Neural crest cell (in vitro differentiated cells): ENCODE measurements around the gene CSMD2. TPM values are rescaled to one million over a fixed set of nuclear protein-coding genes. Genes with fewer than 3 reads are reported as not detected.

Experiments
- DNase-seq: peaks from one replicate; pipeline ENCODE4 v3.0.0; 2021; ENCODE audit warnings: low read depth, mixed read lengths, low spot score
- H3K27ac Mint-ChIP-seq: one replicate; pipeline ENCODE4 v1.8.0; 2021; ENCODE audit warnings: mild to moderate bottlenecking, mixed read lengths; ENCODE audit not compliant: unreplicated experiment
- H3K27me3 Mint-ChIP-seq: 2 replicates; pipeline ENCODE4 v1.8.0; 2021; ENCODE audit warnings: low read depth, mild to moderate bottlenecking, mixed read lengths
- H3K36me3 Mint-ChIP-seq: 2 replicates; pipeline ENCODE4 v1.8.0; 2021; ENCODE audit warnings: low read depth, mild to moderate bottlenecking, mixed read lengths
- H3K4me1 Mint-ChIP-seq: 2 replicates; pipeline ENCODE4 v1.8.0; 2021; ENCODE audit warnings: mixed read lengths
- H3K4me3 Mint-ChIP-seq: one replicate; pipeline ENCODE4 v1.8.0; 2021; ENCODE audit warnings: mild to moderate bottlenecking, mixed read lengths
- H3K9me3 Mint-ChIP-seq: 2 replicates; pipeline ENCODE4 v1.8.0; 2021; ENCODE audit warnings: mixed read lengths
- total RNA-seq: library from RNA; stranded (reverse); gene quantifications from 2 replicates; pipeline ENCODE4 v1.2.1, GENCODE V29; 2021
- TF ChIP-seq, protein P1 (sequence below): fragments of 200-600 bp; sonication (generic); conservative IDR thresholded peaks from 2 replicates; pipeline ENCODE4 v1.5.0; 2021; ENCODE audit warnings: antibody characterized with exemption, mild to moderate bottlenecking

CSMD2 gene
- total RNA-seq, 1 donor from 2014 or later, result 0.40 TPM

DNA sequence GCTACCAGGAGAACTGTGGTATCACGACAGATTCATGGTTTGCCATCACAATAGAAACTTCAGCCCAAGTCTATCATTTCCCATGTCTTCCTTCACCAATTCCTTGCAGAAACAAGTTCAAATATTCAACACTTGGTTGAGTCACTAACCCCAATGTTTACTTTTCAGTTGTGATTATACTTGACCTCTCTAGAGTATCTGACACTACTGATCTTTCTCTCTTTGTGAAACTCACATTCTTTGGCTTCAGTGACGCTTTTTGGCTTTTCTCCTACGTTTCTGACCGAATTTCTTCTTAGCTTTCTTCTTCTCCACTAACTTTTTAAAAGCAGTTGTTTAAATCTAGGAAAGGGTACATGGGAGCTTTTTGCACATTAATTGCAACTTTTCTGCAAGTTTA lies 350.0 kb downstream of the CSMD2 start:
- no peak overlapping the region for H3K4me3 Mint-ChIP-seq
- no peaks in the 10 kb centered on the region for H3K4me1 Mint-ChIP-seq
- no peak for DNase-seq
- no peaks in the 10 kb centered on the region for H3K9me3 Mint-ChIP-seq
- no peak overlapping the region for H3K27ac Mint-ChIP-seq
- peaks cover 22% of the 10 kb centered on the region for H3K27me3 Mint-ChIP-seq
- H3K36me3 Mint-ChIP-seq, result no peaks in the 10 kb centered on the region
- TF ChIP-seq, protein P1, sequence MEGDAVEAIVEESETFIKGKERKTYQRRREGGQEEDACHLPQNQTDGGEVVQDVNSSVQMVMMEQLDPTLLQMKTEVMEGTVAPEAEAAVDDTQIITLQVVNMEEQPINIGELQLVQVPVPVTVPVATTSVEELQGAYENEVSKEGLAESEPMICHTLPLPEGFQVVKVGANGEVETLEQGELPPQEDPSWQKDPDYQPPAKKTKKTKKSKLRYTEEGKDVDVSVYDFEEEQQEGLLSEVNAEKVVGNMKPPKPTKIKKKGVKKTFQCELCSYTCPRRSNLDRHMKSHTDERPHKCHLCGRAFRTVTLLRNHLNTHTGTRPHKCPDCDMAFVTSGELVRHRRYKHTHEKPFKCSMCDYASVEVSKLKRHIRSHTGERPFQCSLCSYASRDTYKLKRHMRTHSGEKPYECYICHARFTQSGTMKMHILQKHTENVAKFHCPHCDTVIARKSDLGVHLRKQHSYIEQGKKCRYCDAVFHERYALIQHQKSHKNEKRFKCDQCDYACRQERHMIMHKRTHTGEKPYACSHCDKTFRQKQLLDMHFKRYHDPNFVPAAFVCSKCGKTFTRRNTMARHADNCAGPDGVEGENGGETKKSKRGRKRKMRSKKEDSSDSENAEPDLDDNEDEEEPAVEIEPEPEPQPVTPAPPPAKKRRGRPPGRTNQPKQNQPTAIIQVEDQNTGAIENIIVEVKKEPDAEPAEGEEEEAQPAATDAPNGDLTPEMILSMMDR, result no peak

DNA sequence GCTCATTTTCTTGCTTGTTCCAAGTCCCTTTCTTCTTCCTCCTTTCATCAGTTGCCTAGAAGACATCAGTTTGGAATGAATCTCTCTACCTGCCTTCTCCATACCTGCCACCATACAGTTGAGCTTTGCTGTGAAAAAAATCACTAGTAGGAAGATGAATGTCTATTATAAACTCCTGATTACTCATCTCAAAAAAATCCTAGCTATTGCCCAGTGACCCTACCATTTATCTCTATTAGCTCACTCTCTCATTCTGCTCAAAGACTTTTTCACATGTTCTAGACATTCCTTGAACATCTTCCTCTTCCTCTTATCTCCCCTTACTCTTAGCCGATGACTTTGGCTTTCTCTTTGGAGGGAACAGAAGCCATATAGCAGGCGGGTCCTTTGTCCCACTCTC lies 350.9 kb downstream of the CSMD2 start:
- Mint-ChIP-seq H3K9me3 (no peaks in the 10 kb centered on the region), H3K4me3 (no peak overlapping the region), H3K27me3 (peaks cover 22% of the 10 kb centered on the region), H3K36me3 (no peaks in the 10 kb centered on the region), H3K4me1 (no peaks in the 10 kb centered on the region), H3K27ac (no peak overlapping the region)
- TF ChIP-seq, protein P1, result no peak
- DNase-seq, result no peak

DNA sequence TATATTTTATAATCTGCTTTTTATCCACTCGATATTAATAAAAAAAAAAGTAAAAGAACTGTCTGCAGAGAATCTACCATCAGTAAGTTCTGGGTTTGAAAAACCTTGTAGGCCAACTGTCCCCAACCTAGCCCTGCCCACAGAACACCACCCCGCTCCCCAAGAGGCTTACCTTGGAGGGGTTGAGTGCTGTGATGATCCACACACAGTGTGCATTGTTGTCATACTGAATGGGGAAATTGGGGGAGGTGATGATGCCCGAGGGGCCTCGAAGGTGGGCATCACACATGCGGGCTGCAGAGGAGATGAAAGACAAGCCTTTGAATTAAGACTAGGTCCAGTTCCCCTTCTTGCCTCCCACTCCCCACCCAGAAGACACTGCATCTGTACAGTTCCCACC lies 354.5 kb downstream of the CSMD2 start:
- H3K27me3 Mint-ChIP-seq, result peaks cover 27% of the 10 kb centered on the region
- H3K9me3 Mint-ChIP-seq, result no peaks in the 10 kb centered on the region
- DNase-seq, result no peak
- no peaks in the 10 kb centered on the region for H3K36me3 Mint-ChIP-seq
- H3K27ac Mint-ChIP-seq, result no peak overlapping the region
- H3K4me3 Mint-ChIP-seq, result no peak overlapping the region
- no peaks in the 10 kb centered on the region for H3K4me1 Mint-ChIP-seq
- TF ChIP-seq, protein P1, result no peak

DNA sequence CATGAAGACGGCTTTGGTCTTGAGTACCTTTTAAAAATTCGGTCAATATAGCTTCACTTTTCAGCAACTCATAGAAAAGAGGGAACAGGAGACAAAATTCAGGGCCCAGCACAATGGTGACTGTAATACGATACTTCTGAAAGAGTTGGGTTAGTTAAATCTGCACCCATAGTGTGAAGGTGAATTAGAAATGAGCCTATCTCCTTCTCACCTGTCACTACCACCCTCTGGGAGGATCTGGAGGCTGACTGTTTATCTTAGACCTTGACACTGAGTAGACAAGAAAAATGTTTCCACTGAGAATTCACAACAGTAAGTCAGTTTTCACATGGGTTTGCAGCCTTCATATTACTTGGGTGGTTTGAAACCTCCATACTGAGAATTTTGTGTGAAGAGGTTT lies 359.0 kb downstream of the CSMD2 start:
- DNase-seq, result no peak
- Mint-ChIP-seq H3K9me3 (no peaks in the 10 kb centered on the region), H3K4me3 (no peak overlapping the region), H3K4me1 (no peaks in the 10 kb centered on the region), H3K27ac (no peak overlapping the region), H3K36me3 (no peaks in the 10 kb centered on the region), H3K27me3 (peaks cover 9% of the 10 kb centered on the region)
- TF ChIP-seq, protein P1, result no peak

DNA sequence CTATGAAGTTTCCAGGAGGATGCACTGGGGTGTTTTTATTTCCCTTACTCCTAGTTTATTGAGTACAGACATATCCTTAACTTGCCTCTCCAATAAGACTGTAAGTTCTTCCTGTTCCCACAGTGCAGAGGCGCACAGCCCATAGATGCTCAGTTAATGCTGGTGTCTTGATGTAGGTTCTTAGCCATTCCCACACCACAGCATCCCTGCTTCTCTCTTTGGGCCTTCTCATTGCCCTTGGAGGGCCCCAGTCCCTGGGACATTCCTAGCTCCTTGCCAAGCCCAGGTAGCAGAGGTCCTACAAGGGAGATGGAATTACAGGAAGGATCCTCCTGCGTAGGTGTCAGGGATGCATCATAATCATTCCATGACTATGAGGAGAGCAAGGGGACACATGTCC lies 362.8 kb downstream of the CSMD2 start:
- H3K27me3 Mint-ChIP-seq, result peaks cover 6% of the 10 kb centered on the region
- no peaks in the 10 kb centered on the region for H3K9me3 Mint-ChIP-seq
- H3K36me3 Mint-ChIP-seq, result no peaks in the 10 kb centered on the region
- H3K4me3 Mint-ChIP-seq, result no peak overlapping the region
- TF ChIP-seq, protein P1, result no peak
- H3K27ac Mint-ChIP-seq, result no peak overlapping the region
- no peaks in the 10 kb centered on the region for H3K4me1 Mint-ChIP-seq
- DNase-seq, result no peak

DNA sequence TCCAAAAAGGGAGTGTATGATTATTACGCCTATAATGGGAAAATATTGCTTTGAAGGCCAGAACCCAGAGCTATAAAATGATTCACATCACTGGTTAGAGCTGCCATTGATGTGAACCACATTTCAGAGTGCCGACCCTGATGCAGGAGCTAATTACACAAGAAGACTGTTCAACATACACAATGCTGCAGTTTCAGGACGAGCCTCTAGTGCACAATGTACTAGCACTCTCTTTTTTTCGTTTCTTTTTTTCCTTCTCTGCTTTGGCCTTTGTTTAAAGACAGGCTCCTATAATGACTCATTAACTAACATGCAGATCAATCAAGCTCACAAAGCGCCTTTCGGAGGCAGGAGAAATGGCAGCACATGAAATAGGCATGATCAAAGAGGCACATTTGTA lies 367.2 kb downstream of the CSMD2 start:
- H3K27me3 Mint-ChIP-seq, result peaks cover 3% of the 10 kb centered on the region
- peaks cover 4% of the 10 kb centered on the region for H3K36me3 Mint-ChIP-seq
- no peak overlapping the region for H3K27ac Mint-ChIP-seq
- no peak overlapping the region for H3K4me3 Mint-ChIP-seq
- H3K9me3 Mint-ChIP-seq, result peaks cover 10% of the 10 kb centered on the region
- TF ChIP-seq, protein P1, result no peak
- H3K4me1 Mint-ChIP-seq, result no peaks in the 10 kb centered on the region
- DNase-seq, result no peak
